ENCODE measurements around the gene LAMA2.

Gene LAMA2

DNA sequence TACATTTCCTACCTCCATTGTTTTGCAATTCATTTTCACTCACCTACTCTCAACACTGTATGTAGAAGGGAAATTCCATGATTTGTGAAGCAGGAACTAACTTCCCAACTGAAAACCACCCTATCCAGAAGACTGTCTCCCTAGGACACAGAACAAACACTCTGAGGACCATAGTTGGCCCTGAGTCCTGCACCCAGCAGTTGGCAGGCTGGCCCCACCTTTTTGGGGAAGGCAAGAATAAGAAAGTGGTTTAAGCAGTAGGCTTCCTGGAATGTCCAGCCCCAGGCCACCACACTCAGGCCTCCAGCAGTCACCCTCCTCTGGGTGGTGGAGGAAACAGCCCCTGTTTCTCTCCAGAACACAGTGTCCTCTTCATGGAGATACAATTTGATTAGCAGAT, 568.2 kb downstream of the LAMA2 start:
- Histone ChIP-seq H3K79me2 (ENCODE audit: low read length) (no peaks in the 10 kb centered on the region), H3K4me3 (ENCODE audit: low read length) (no peak overlapping the region), H3K36me3 (replicated peaks; ENCODE audit: low read depth, low read length) (no peaks in the 10 kb centered on the region), H3K27ac (ENCODE audit: low read length) (no peak overlapping the region), H3K4me2 (ENCODE audit: low read length) (no peak overlapping the region), H2AFZ (ENCODE audit: low read depth, low read length) (no peak overlapping the region), H3K9ac (ENCODE audit: low read length) (no peak overlapping the region), H3K27me3 (ENCODE audit: low read depth, low read length) (peaks cover 4% of the 10 kb centered on the region; the same call in 1 of the 2 replicates), H3K4me1 (ENCODE audit: low read length) (peaks cover 26% of the 10 kb centered on the region), H4K20me1 (ENCODE audit: insufficient read depth, low read length) (no peaks in the 10 kb centered on the region), H3K9me3 (ENCODE audit: insufficient read depth, low read length) (no peaks in the 10 kb centered on the region)
- TF ChIP-seq EZH2phosphoT487 (IDR thresholded peaks at IDR 0.05; ENCODE audit: low read depth), result no peak
- TF ChIP-seq, protein P1, sequence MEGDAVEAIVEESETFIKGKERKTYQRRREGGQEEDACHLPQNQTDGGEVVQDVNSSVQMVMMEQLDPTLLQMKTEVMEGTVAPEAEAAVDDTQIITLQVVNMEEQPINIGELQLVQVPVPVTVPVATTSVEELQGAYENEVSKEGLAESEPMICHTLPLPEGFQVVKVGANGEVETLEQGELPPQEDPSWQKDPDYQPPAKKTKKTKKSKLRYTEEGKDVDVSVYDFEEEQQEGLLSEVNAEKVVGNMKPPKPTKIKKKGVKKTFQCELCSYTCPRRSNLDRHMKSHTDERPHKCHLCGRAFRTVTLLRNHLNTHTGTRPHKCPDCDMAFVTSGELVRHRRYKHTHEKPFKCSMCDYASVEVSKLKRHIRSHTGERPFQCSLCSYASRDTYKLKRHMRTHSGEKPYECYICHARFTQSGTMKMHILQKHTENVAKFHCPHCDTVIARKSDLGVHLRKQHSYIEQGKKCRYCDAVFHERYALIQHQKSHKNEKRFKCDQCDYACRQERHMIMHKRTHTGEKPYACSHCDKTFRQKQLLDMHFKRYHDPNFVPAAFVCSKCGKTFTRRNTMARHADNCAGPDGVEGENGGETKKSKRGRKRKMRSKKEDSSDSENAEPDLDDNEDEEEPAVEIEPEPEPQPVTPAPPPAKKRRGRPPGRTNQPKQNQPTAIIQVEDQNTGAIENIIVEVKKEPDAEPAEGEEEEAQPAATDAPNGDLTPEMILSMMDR (IDR thresholded peaks at IDR 0.05; ENCODE audit: low read depth, low read length), result no peak

DNA sequence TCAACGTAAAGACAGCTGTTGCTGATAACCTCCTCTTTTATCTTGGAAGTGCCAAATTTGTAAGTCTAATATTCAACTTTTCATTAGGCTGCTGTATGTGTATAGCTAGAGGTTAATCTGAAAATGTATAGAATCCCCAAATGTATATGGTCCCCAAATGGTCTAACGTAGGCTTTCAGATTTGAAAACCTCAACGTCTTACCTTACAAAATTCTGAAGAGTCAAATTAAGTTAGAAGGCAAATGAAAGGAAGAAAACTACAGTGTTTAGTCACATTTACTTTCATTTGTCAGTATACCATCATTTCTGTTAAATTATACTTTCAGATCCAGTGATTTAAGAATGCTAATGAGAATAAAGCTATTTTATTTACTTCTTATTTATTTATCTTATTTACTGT, 570.1 kb downstream of the LAMA2 start:
- H3K27ac ChIP-seq (ENCODE audit: low read length), result no peak overlapping the region
- H3K9me3 ChIP-seq (ENCODE audit: insufficient read depth, low read length), result no peaks in the 10 kb centered on the region
- no peaks in the 10 kb centered on the region for H3K79me2 ChIP-seq (ENCODE audit: low read length)
- H2AFZ ChIP-seq (ENCODE audit: low read depth, low read length), result no peak overlapping the region
- TF ChIP-seq, protein P1 (IDR thresholded peaks at IDR 0.05; ENCODE audit: low read depth, low read length), result no peak
- no peak for TF ChIP-seq EZH2phosphoT487 (IDR thresholded peaks at IDR 0.05; ENCODE audit: low read depth)
- H3K9ac ChIP-seq (ENCODE audit: low read length), result no peak overlapping the region
- H3K4me1 ChIP-seq (ENCODE audit: low read length), result peaks cover 26% of the 10 kb centered on the region
- no peaks in the 10 kb centered on the region for H3K36me3 ChIP-seq (replicated peaks; ENCODE audit: low read depth, low read length)
- H4K20me1 ChIP-seq (ENCODE audit: insufficient read depth, low read length), result no peaks in the 10 kb centered on the region
- peaks cover 4% of the 10 kb centered on the region; the same call in 1 of the 2 replicates for H3K27me3 ChIP-seq (ENCODE audit: low read depth, low read length)
- no peak overlapping the region for H3K4me3 ChIP-seq (ENCODE audit: low read length)
- H3K4me2 ChIP-seq (ENCODE audit: low read length), result no peak overlapping the region

DNA sequence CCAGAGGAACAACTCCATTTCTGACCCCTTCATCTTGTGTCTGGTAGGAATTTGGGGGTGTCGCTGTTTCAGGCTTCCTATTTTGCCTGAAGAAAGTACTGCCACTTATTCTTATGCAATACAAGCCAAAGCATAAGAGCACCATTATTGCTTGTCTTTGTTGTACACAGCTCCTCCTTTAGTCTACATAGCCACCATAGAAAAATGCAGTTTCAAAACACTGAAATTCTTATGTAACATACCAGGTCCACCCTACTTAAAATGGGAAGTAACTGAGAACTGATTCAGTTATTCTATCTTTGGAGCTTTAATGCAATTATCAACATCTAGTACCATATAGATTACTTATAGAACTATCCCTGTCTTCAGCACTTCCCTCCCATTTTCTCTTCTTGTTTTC, 571.5 kb downstream of the LAMA2 start:
- Histone ChIP-seq H3K27ac (ENCODE audit: low read length) (no peak overlapping the region), H3K4me1 (ENCODE audit: low read length) (peaks cover 13% of the 10 kb centered on the region)
- TF ChIP-seq EZH2phosphoT487 (IDR thresholded peaks at IDR 0.05; ENCODE audit: low read depth), result no peak
- TF ChIP-seq, protein P1 (IDR thresholded peaks at IDR 0.05; ENCODE audit: low read depth, low read length), result no peak

DNA sequence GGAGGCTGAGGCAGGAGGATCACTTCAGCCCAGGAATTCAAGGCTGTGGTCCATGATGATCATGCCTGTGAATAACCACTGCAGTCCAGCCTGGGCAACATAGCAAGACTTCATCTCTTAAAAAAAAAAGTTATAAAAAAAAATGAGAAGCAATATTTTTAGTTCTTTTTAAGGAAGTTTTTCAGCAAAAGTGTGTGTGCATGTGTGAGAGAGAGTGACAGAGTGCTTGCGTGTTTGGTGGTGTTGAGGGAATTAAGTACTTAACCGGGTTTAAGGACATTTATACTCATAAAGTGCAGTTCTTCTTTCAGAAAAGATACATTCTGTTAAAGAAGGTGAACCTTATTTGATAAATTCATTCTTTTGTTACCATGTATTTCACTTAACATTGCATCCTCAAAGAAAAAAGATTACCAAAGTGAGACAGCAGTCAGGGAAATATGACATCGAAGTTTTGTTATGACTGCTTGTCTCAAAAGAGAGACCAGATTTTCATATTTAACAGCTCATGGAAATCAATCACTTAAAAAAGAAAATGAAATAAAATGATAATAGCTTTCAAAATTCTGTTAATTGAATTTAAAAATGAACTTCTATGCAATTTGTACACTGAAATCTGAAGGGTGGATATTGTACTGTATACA, 572.3 kb downstream of the LAMA2 start:
- Histone ChIP-seq H3K9me3 (ENCODE audit: insufficient read depth, low read length) (no peaks in the 10 kb centered on the region), H2AFZ (ENCODE audit: low read depth, low read length) (no peak overlapping the region), H3K36me3 (replicated peaks; ENCODE audit: low read depth, low read length) (no peaks in the 10 kb centered on the region)

More for the DNA sequence above, 571.5 kb downstream of the LAMA2 start:
- Histone ChIP-seq H3K27me3 (ENCODE audit: low read depth, low read length) (peaks cover 4% of the 10 kb centered on the region; the same call in 1 of the 2 replicates), H3K79me2 (ENCODE audit: low read length) (no peaks in the 10 kb centered on the region), H2AFZ (ENCODE audit: low read depth, low read length) (no peak overlapping the region), H3K4me2 (ENCODE audit: low read length) (no peak overlapping the region), H3K9ac (ENCODE audit: low read length) (no peak overlapping the region), H3K9me3 (ENCODE audit: insufficient read depth, low read length) (no peaks in the 10 kb centered on the region), H3K4me3 (ENCODE audit: low read length) (no peak overlapping the region), H3K36me3 (replicated peaks; ENCODE audit: low read depth, low read length) (no peaks in the 10 kb centered on the region), H4K20me1 (ENCODE audit: insufficient read depth, low read length) (no peaks in the 10 kb centered on the region)

More for the DNA sequence above, 572.3 kb downstream of the LAMA2 start:
- Histone ChIP-seq H3K4me1 (ENCODE audit: low read length) (peaks cover 12% of the 10 kb centered on the region), H3K27me3 (ENCODE audit: low read depth, low read length) (peaks cover 4% of the 10 kb centered on the region; the same call in 1 of the 2 replicates), H3K4me2 (ENCODE audit: low read length) (no peak overlapping the region), H3K27ac (ENCODE audit: low read length) (no peak overlapping the region), H4K20me1 (ENCODE audit: insufficient read depth, low read length) (no peaks in the 10 kb centered on the region), H3K79me2 (ENCODE audit: low read length) (no peaks in the 10 kb centered on the region), H3K4me3 (ENCODE audit: low read length) (no peak overlapping the region), H3K9ac (ENCODE audit: low read length) (no peak overlapping the region)
- TF ChIP-seq, protein P1 (IDR thresholded peaks at IDR 0.05; ENCODE audit: low read depth, low read length), result no peak
- TF ChIP-seq EZH2phosphoT487 (IDR thresholded peaks at IDR 0.05; ENCODE audit: low read depth), result no peak
